Measurements from ENCODE around the gene SNX14.
"Not testable (repeated sequence)": the region's sequence is repeated elsewhere in the genome, so short reads cannot be mapped to it uniquely, and the experiment has no call there.

SNX14 gene

GRCh38 chr6:85602100-85602499 is 8.4 kb upstream of the SNX14 start:
- H3K4me3 ChIP-seq (replicated peaks; ENCODE audit: low read depth, low read length), result no peak overlapping the region
- no peak for DNase-seq (ENCODE audit: extremely low read depth, low read depth)
- TF ChIP-seq CTCF (IDR thresholded peaks at IDR 0.05; ENCODE audit: low read depth, low read length, missing control alignments), result no peak

GRCh38 chr6:85600713-85601313 is 7.2 kb upstream of the SNX14 start:
- no peak for TF ChIP-seq CTCF (IDR thresholded peaks at IDR 0.05; ENCODE audit: low read depth, low read length, missing control alignments)
- no peak for DNase-seq (ENCODE audit: extremely low read depth, low read depth)
- no peak overlapping the region for H3K4me3 ChIP-seq (replicated peaks; ENCODE audit: low read depth, low read length)

GRCh38 chr6:85594197-85594930 is 706 bp upstream of the SNX14 start:
- no peak for DNase-seq (ENCODE audit: extremely low read depth, low read depth)
- no peak for TF ChIP-seq CTCF (IDR thresholded peaks at IDR 0.05; ENCODE audit: low read depth, low read length, missing control alignments)
- peak overlapping the region; percentile 59 for H3K4me3 ChIP-seq (replicated peaks; ENCODE audit: low read depth, low read length)

GRCh38 chr6:85592033-85592432 is 1.6 kb downstream of the SNX14 start:
- no peak for DNase-seq (ENCODE audit: extremely low read depth, low read depth)
- H3K4me3 ChIP-seq (replicated peaks; ENCODE audit: low read depth, low read length), result peak overlapping the region; percentile 59
- TF ChIP-seq CTCF (IDR thresholded peaks at IDR 0.05; ENCODE audit: low read depth, low read length, missing control alignments), result no peak

GRCh38 chr6:85591207-85591606 is 2.5 kb downstream of the SNX14 start:
- no peak for TF ChIP-seq CTCF (IDR thresholded peaks at IDR 0.05; ENCODE audit: low read depth, low read length, missing control alignments)

GRCh38 chr6:85585741-85586140 is 7.9 kb downstream of the SNX14 start:
- H3K4me3 ChIP-seq (replicated peaks; ENCODE audit: low read depth, low read length), result no peak overlapping the region
- TF ChIP-seq CTCF (IDR thresholded peaks at IDR 0.05; ENCODE audit: low read depth, low read length, missing control alignments), result no peak
- no peak for DNase-seq (ENCODE audit: extremely low read depth, low read depth)

More at GRCh38 chr6:85591207-85591606, 2.5 kb downstream of the SNX14 start:
- no peak for DNase-seq (ENCODE audit: extremely low read depth, low read depth)
- no peak overlapping the region for H3K4me3 ChIP-seq (replicated peaks; ENCODE audit: low read depth, low read length)

- not testable (repeated sequence) for H3K4me3 ChIP-seq (replicated peaks; ENCODE audit: low read depth, low read length)
Measured at GRCh38 chr6:85582832-85583231, 10.8 kb downstream of the SNX14 start.

More at GRCh38 chr6:85582832-85583231, 10.8 kb downstream of the SNX14 start:
- DNase-seq (ENCODE audit: extremely low read depth, low read depth), result not testable (repeated sequence)

All from HFF-Myc (cell line).